GM19468 (cell line): ENCODE data around the gene SPACA6.
"Not testable (repeated sequence)": the region's sequence is repeated elsewhere in the genome, so short reads cannot be mapped to it uniquely, and the experiment has no call there.

Source experiments
- ATAC-seq: cut with Tn5 transposase; IDR thresholded peaks from one replicate; pipeline ENCODE4 v1.9.1; 2021; ENCODE audit warnings: mild to moderate bottlenecking, moderate library complexity, moderate number of reproducible peaks; ENCODE audit not compliant: unreplicated experiment; ENCODE audit errors: extremely low read depth

Gene SPACA6, protein sequence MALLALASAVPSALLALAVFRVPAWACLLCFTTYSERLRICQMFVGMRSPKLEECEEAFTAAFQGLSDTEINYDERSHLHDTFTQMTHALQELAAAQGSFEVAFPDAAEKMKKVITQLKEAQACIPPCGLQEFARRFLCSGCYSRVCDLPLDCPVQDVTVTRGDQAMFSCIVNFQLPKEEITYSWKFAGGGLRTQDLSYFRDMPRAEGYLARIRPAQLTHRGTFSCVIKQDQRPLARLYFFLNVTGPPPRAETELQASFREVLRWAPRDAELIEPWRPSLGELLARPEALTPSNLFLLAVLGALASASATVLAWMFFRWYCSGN

GRCh38 chr19:51693260-51693659 is at the start of gene SPACA6:
Gene SPACA6 (plus strand): TSS chr19:51693330. CDS start chr19:51693527, 197 bp downstream.
- ATAC-seq = no peak

DNA sequence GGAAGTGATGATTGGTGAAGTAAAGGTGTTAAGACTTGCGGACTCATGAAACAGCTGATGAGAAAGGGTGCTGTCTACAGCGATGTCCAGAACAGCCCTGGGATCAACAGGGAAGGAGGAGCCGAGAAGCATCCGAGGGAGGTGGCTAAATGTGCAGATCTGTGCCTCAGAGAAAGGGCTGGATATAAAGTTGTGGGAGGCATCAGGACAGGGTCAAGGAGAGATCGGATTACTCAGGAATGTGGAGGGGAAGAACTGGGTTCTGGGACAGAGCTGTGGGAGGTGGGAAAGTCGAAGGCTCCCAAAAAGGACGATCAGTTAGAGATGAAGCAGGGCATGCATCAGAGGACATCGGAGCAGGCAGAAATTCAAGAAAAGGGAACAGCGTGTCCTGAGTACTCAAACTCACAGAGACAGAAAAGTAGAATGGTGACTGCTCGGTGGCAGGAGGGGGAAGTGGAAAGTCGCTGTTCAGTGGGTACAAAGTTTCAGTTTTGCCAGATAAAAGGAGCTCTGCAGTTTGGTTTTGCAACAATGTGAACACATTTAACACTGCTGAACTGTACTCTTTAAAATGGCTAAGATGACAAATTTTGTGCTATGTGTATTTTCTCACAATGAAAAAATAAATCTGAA is 48.4 kb upstream of the SPACA6 start:
- no peak for ATAC-seq

- not testable (repeated sequence) for ATAC-seq
Measured at GRCh38 chr19:51646730-51647129, 46.4 kb upstream of the SPACA6 start, which contains the start of gene SIGLEC14. Gene SIGLEC14 (minus strand): TSS chr19:51646825. CDS start chr19:51646759, 66 bp downstream.

GRCh38 chr19:51647318-51647717 is 45.8 kb upstream of the SPACA6 start:
- no peak for ATAC-seq

- no peak for ATAC-seq
Measured at GRCh38 chr19:51651216-51651846, 41.8 kb upstream of the SPACA6 start.

GRCh38 chr19:51652266-51652665 is 40.9 kb upstream of the SPACA6 start:
- ATAC-seq = no peak

DNA sequence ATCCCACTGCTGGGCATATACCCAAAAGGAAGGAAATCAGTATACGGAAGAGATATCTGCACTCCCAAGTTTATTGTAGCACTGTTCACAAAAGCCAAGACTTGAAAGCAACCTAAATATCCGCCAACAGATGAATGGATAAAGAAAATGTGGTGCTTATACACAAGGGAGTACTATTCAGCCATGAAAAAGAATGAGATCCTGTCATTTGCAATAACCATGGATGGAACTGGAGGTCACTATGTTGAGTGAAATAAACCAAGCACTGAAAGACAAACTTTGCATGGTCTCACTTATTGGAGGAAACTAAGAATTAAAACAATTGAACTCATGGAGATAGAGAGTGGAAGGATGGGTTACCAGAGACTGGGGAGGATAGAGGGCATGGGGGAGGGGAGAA is 40.0 kb upstream of the SPACA6 start:
- no peak for ATAC-seq

DNA sequence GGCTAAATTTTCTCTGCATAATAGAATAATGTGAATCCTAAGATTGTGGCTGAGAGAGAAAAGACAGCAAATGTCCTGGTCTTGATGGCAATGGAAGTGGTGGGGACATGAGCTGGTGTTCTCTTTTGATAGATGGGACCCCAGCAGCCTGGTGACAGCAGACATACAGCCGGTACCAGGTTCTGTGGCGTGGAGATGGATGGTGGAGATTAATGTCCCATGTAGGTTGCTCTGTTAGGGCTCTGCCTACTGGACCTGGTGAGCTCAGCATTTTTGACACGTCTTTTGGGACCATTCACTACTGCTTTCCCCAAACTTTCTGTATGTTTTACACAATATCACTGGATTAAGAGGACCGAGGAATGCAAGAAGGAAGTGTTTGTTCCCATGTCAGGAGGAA is 38.3 kb upstream of the SPACA6 start:
- ATAC-seq = no peak

DNA sequence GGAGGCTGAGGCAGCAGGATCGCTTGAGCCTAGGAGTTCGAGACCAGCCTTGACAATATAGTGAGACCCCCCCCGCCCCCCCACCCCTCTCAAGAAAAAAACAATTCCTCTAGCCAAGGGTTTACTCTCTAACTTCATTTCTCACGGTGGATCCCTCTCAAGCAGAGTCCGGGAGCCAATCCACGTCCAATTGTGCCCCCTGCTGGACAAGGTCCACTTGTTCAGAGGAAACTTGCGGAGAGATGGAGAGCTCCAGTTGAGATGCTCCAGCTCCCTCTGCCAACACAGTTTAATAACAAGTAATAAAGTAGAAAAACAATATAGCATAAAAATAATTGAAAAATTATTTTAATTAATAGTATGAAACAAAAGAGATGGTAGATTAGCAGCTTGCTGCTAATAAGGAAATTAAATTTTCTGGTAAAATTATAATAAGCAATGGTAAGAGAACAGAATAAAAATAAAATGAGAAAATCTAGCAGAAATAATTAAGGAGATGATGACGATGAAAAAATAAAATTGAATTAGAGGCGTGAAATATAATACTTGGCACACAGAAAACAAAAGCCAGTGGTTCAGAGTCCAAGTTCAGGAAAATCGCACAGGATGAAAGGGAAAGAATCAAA is 32.0 kb upstream of the SPACA6 start:
- ATAC-seq = no peak

DNA sequence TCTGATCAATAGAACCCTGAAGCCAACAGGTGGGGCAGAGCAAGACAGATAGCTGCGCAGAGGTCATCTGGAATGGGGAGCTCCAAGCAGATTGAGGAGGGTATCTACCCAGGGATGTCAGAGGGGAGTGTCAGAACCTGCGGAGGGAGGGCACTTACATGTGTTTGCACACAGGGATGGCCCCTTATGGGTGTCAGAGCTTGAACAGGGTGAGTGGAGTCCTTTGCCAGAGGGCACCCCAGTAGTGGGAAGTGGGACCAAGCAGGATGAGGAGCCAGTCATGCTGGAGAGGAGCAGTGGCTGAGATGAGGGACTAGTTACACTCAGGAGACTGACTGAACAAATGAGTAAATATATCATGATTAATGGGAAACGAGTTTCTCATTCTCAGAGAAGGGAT is 29.5 kb upstream of the SPACA6 start:
- no peak for ATAC-seq

GRCh38 chr19:51664131-51664530 is 29.0 kb upstream of the SPACA6 start:
- ATAC-seq = no peak

- no peak for ATAC-seq
Measured at GRCh38 chr19:51664997-51665396, 28.1 kb upstream of the SPACA6 start.

GRCh38 chr19:51668216-51668615 is 24.9 kb upstream of the SPACA6 start:
- ATAC-seq = no peak

GRCh38 chr19:51675911-51676565 is 17.1 kb upstream of the SPACA6 start:
- not testable (repeated sequence) for ATAC-seq

DNA sequence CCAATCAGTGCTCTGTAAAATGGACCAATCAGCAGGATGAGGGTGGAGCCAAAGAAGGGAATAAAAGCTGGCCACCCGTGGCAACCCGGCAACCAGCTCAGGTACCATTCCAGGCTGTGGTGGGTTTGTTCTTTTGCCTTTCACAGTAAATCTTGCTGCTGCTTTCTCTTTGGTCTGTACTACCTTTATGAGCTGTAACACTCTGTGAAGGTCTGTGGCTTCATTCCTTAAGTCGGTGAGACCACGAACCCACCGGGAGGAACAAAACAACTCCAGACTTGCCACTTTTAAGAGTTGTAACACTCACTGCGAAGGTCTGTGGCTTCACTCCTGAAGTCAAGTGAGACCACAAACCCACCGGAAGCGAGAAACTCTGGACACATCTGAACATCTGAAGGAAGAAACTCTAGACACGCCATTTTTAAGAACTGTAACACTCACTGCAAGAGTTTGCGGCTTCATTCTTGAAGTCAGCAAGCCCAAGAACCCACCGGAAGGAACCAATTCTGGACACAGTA is 16.5 kb upstream of the SPACA6 start:
- no peak for ATAC-seq

GRCh38 chr19:51680474-51680873 is 12.7 kb upstream of the SPACA6 start:
- ATAC-seq = no peak

- no peak for ATAC-seq
Measured at GRCh38 chr19:51681286-51681941, 11.7 kb upstream of the SPACA6 start.

- no peak for ATAC-seq
Measured at GRCh38 chr19:51686171-51686570, 7.0 kb upstream of the SPACA6 start.

DNA sequence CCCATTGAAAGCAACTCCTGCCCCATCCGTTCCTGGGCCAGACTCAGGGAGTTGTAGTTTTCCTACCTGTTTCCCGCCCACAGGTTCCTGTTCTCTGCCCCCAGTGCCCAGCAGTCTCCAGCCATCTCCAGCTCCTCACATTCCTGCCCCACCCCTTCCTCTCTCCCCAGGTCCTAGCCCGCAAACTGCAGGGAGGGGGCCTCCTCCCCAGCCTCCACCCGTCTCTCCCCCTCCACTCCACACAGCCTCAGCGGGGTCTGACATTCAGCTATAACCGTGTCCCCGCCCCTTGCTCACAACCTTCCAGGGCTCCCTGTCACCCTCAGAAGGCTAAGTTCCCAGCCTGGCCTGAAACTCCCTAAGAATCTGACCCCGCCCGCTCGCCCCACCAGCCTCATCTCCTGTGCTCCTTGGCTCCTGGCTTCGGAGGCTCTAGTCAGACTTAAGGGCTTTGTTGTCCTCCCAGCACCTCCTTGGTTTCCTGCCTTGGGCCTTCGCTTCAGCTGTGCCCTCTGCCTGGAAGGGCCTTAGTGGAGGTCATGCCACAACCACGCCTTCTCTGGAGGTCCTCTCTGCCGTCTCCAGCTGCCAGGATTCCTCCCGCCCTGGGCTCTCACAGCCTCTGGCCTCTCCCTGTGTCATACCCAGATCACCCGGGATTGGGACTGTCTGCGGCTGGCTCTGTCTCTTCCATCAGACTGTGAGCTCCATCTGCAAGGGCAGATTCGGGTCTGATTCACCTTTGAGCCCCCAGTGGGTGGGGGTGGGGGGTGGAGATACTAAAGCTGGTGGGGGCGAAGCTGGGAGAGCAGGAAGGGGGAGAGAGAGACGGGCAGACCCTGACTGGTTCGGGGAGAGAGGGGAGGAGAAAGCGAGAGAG is 5.1 kb upstream of the SPACA6 start:
- no peak for ATAC-seq
